Measurements from ENCODE around the gene PSRC1. TPM values are rescaled to one million over a fixed set of nuclear protein-coding genes. Genes with fewer than 3 reads are reported as not detected.
"Not testable (repeated sequence)": the region's sequence is repeated elsewhere in the genome, so short reads cannot be mapped to it uniquely, and the experiment has no call there.

Gene PSRC1
- total RNA-seq, 2 donors from 2014 or later, result 3.1 to 6.1 TPM

GRCh38 chr1:109298666-109299557, 16.0 kb upstream of the PSRC1 start:
- no peak for DNase-seq
- intact Hi-C loops (cut with DNase I, micrococcal nuclease), result no loop called here
- no peak for ATAC-seq

GRCh38 chr1:109296782-109297181, 13.8 kb upstream of the PSRC1 start:
- intact Hi-C loops (cut with DNase I, micrococcal nuclease), result no loop called here
- no peak for ATAC-seq
- no peak for DNase-seq

GRCh38 chr1:109295712-109296415, 12.9 kb upstream of the PSRC1 start:
- intact Hi-C loops (cut with DNase I, micrococcal nuclease), result no loop called here
- DNase-seq (no peak), ATAC-seq (no peak)

- intact Hi-C loops (cut with DNase I, micrococcal nuclease), result no loop called here
- ATAC-seq, result no peak
- DNase-seq, result no peak
Measured at GRCh38 chr1:109294481-109294880, 11.5 kb upstream of the PSRC1 start.

GRCh38 chr1:109293026-109293425, 10.1 kb upstream of the PSRC1 start:
- no peak for DNase-seq
- no peak for ATAC-seq
- intact Hi-C loops (cut with DNase I, micrococcal nuclease), result no loop called here

- DNase-seq (no peak), ATAC-seq (no peak)
- intact Hi-C loops (cut with DNase I, micrococcal nuclease), result no loop called here
Measured at GRCh38 chr1:109292364-109292763, 9.4 kb upstream of the PSRC1 start.

- no peak for DNase-seq
- intact Hi-C loops (cut with DNase I, micrococcal nuclease), result no loop called here
- no peak for ATAC-seq
Measured at GRCh38 chr1:109290998-109291397, 8.1 kb upstream of the PSRC1 start.

GRCh38 chr1:109290137-109290536, 7.2 kb upstream of the PSRC1 start:
- ATAC-seq (no peak), DNase-seq (no peak)
- intact Hi-C loops (cut with DNase I, micrococcal nuclease), result no loop called here

- intact Hi-C loops (cut with DNase I, micrococcal nuclease); ATAC-seq: not testable (repeated sequence)
Measured at GRCh38 chr1:109286762-109287161, 3.8 kb upstream of the PSRC1 start.

GRCh38 chr1:109283748-109284600, 1.0 kb upstream of the PSRC1 start:
- DNase-seq (no peak), ATAC-seq (peak; percentile 27)
- intact Hi-C loops (cut with DNase I, micrococcal nuclease), result no loop called here

More at GRCh38 chr1:109286762-109287161, 3.8 kb upstream of the PSRC1 start:
- DNase-seq, result not testable (repeated sequence)

- ATAC-seq, result peak; percentile 14
- intact Hi-C loops (cut with DNase I, micrococcal nuclease), result no loop called here
- DNase-seq, result no peak
Measured at GRCh38 chr1:109282497-109282951, 421 bp downstream of the PSRC1 start.

- intact Hi-C loops (cut with DNase I, micrococcal nuclease), result no loop called here
- ATAC-seq (no peak), DNase-seq (no peak)
Measured at GRCh38 chr1:109281680-109282496, 1.1 kb downstream of the PSRC1 start.

GRCh38 chr1:109280862-109281261, 2.1 kb downstream of the PSRC1 start:
- DNase-seq (no peak), ATAC-seq (no peak)
- intact Hi-C loops (cut with DNase I, micrococcal nuclease), result no loop called here

GRCh38 chr1:109279615-109280278, 3.2 kb downstream of the PSRC1 start:
- ATAC-seq (no peak), DNase-seq (no peak)
- intact Hi-C loops (cut with DNase I, micrococcal nuclease), result loop anchor here in 1 of 2 donors (5.0 kb wide), 1 partner anchor 118 kb away; the partner anchor contains the start of gene SORT1

GRCh38 chr1:109277434-109278204, 5.3 kb downstream of the PSRC1 start:
- intact Hi-C loops (cut with DNase I, micrococcal nuclease), result loop anchor here in 1 of 2 donors (5.0 kb wide), 1 partner anchor 120 kb away; the partner anchor contains the start of gene SORT1
- DNase-seq (peak; percentile 88 to 91), ATAC-seq (peak; percentile 89)

- intact Hi-C loops (cut with DNase I, micrococcal nuclease), result loop anchor here in 1 of 2 donors (5.0 kb wide), 1 partner anchor 121 kb away; the partner anchor contains the start of gene SORT1
- DNase-seq, result peak in 1 of 2 donors; percentile 20
- ATAC-seq, result no peak
Measured at GRCh38 chr1:109275706-109276345, 7.1 kb downstream of the PSRC1 start.

Measured in left colon (tissue), 2 donors.